ENCODE measurements around the gene SF1.
"Not testable (repeated sequence)": the region's sequence is repeated elsewhere in the genome, so short reads cannot be mapped to it uniquely, and the experiment has no call there.

Gene SF1

GRCh38 chr11:64778473-64779298 is at the start of gene SF1:
SF1 (minus strand) TSS chr11:64778542; CDS start chr11:64778392, 150 bp downstream.
- DNase-seq: peak; percentile 98

GRCh38 chr11:64827451-64827839 is 49.1 kb upstream of the SF1 start:
- no peak for DNase-seq

- no peak for DNase-seq
Observed at GRCh38 chr11:64826578-64827450, 48.5 kb upstream of the SF1 start.

GRCh38 chr11:64826062-64826461 is 47.7 kb upstream of the SF1 start:
- no peak for DNase-seq

- DNase-seq: no peak
Observed at GRCh38 chr11:64823568-64824119, 45.3 kb upstream of the SF1 start.

GRCh38 chr11:64817476-64817875 is 39.1 kb upstream of the SF1 start:
- no peak for DNase-seq

- DNase-seq: not testable (repeated sequence)
Observed at GRCh38 chr11:64815433-64815832, 37.1 kb upstream of the SF1 start.

- DNase-seq: no peak
Observed at GRCh38 chr11:64814712-64815187, 36.4 kb upstream of the SF1 start.

- no peak for DNase-seq
Observed at GRCh38 chr11:64813826-64814225, 35.5 kb upstream of the SF1 start.

GRCh38 chr11:64810891-64811272 is 32.5 kb upstream of the SF1 start:
- no peak for DNase-seq

- peak; percentile 90 for DNase-seq
Observed at GRCh38 chr11:64810271-64810890, 32.0 kb upstream of the SF1 start, which contains the start of gene MEN1. MEN1 (minus strand) TSS chr11:64810551; CDS start chr11:64810109, 442 bp downstream.

- peak; percentile 47 for DNase-seq
Observed at GRCh38 chr11:64809781-64810241, 31.5 kb upstream of the SF1 start.

GRCh38 chr11:64805481-64805880 is 27.1 kb upstream of the SF1 start:
- DNase-seq: no peak

GRCh38 chr11:64804346-64805210 is 26.2 kb upstream of the SF1 start:
- no peak for DNase-seq

- no peak for DNase-seq
Observed at GRCh38 chr11:64803846-64804345, 25.6 kb upstream of the SF1 start.

- DNase-seq: peak; percentile 87
Observed at GRCh38 chr11:64803158-64803845, 25.0 kb upstream of the SF1 start, which contains the start of gene MAP4K2. MAP4K2 (minus strand) TSS chr11:64803214; CDS start chr11:64803149, 65 bp downstream.

- peak; percentile 62 for DNase-seq
Observed at GRCh38 chr11:64802370-64803157, 24.2 kb upstream of the SF1 start.

GRCh38 chr11:64801561-64802369 is 23.4 kb upstream of the SF1 start:
- no peak for DNase-seq

GRCh38 chr11:64801158-64801464 is 22.8 kb upstream of the SF1 start:
- no peak for DNase-seq

All from stimulated activated CD8-positive, alpha-beta memory T cell treated with anti-CD3 and anti-CD28 coated beads, Interleukin-4, amount 100 ng/mL, for 48 hours (primary cell).